ENCODE results near the gene MYO5C. TPM values are rescaled to one million over a fixed set of nuclear protein-coding genes. Genes with fewer than 3 reads are reported as not detected.

Gene MYO5C
- total RNA-seq, 1 experiment from 2014 or later, result 28.2 TPM

- POLR2A ChIA-PET, result no interaction called here
- no peak for ATAC-seq
- BruUV-seq (replicated peaks), result no TSS peak
Observed at GRCh38 chr15:52183562-52184173, 111.9 kb downstream of the MYO5C start.

GRCh38 chr15:52181938-52182780 lies 113.4 kb downstream of the MYO5C start:
- POLR2A ChIA-PET, result no interaction called here
- CTCF ChIA-PET, result no interaction called here
- TF ChIP-seq, protein P1, sequence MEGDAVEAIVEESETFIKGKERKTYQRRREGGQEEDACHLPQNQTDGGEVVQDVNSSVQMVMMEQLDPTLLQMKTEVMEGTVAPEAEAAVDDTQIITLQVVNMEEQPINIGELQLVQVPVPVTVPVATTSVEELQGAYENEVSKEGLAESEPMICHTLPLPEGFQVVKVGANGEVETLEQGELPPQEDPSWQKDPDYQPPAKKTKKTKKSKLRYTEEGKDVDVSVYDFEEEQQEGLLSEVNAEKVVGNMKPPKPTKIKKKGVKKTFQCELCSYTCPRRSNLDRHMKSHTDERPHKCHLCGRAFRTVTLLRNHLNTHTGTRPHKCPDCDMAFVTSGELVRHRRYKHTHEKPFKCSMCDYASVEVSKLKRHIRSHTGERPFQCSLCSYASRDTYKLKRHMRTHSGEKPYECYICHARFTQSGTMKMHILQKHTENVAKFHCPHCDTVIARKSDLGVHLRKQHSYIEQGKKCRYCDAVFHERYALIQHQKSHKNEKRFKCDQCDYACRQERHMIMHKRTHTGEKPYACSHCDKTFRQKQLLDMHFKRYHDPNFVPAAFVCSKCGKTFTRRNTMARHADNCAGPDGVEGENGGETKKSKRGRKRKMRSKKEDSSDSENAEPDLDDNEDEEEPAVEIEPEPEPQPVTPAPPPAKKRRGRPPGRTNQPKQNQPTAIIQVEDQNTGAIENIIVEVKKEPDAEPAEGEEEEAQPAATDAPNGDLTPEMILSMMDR (IDR thresholded peaks at IDR 0.05), result no peak
- no peak for TF ChIP-seq POLR2AphosphoS5 (IDR thresholded peaks at IDR 0.05; ENCODE audit: low read depth, low read length)
- no peak overlapping the region for H3K4me3 ChIP-seq (ENCODE audit: low read depth in 2 of 2, low read length in 2 of 2)
- no peak for ATAC-seq
- H3K4me1 ChIP-seq (ENCODE audit: control insufficient read depth, insufficient read depth, low read length), result peaks cover 8% of the 10 kb centered on the region
- H3K27ac ChIP-seq (ENCODE audit: low read length), result no peak overlapping the region
- in situ Hi-C loops (cut with HindIII; ENCODE audit: low pct_unique_long_range_greater_than_20kb, low sequenced_read_pairs), result no loop called here
- intact Hi-C loops (cut with micrococcal nuclease; ENCODE audit: unreplicated experiment), result no loop called here
- DNase-seq (ENCODE audit: low read depth, low spot score), result no peak
- no TSS peak for BruUV-seq (replicated peaks)
- no peaks in the 10 kb centered on the region for H3K27me3 ChIP-seq (ENCODE audit: control insufficient read depth, insufficient read depth, low read length)
- H3K36me3 ChIP-seq (ENCODE audit: control insufficient read depth, insufficient read depth, low read length), result no peaks in the 10 kb centered on the region
- H3K9me3 ChIP-seq (ENCODE audit: control insufficient read depth, insufficient read depth, low read depth, low read length), result no peaks in the 10 kb centered on the region

More at GRCh38 chr15:52183562-52184173, 111.9 kb downstream of the MYO5C start:
- Histone ChIP-seq H3K27me3 (ENCODE audit: control insufficient read depth, insufficient read depth, low read length) (no peaks in the 10 kb centered on the region), H3K4me1 (ENCODE audit: control insufficient read depth, insufficient read depth, low read length) (peaks cover 4% of the 10 kb centered on the region), H3K36me3 (ENCODE audit: control insufficient read depth, insufficient read depth, low read length) (no peaks in the 10 kb centered on the region), H3K27ac (ENCODE audit: low read length) (no peak overlapping the region), H3K9me3 (ENCODE audit: control insufficient read depth, insufficient read depth, low read depth, low read length) (no peaks in the 10 kb centered on the region), H3K4me3 (ENCODE audit: low read depth in 2 of 2, low read length in 2 of 2) (no peak overlapping the region)
- DNase-seq (ENCODE audit: low read depth, low spot score), result peak; percentile 36
- CTCF ChIA-PET, result interaction anchor here (0.6 to 1.7 kb wide), 5 partner anchors 10 to 455 kb away, joined by 3 to 9 read pairs (median 6); no protein-coding TSS in a partner anchor
- TF ChIP-seq POLR2AphosphoS5 (IDR thresholded peaks at IDR 0.05; ENCODE audit: low read depth, low read length), result no peak
- TF ChIP-seq, protein P1 (IDR thresholded peaks at IDR 0.05), result peak; percentile 89
- in situ Hi-C loops (cut with HindIII; ENCODE audit: low pct_unique_long_range_greater_than_20kb, low sequenced_read_pairs), result no loop called here
- intact Hi-C loops (cut with micrococcal nuclease; ENCODE audit: unreplicated experiment), result no loop called here

DNA sequence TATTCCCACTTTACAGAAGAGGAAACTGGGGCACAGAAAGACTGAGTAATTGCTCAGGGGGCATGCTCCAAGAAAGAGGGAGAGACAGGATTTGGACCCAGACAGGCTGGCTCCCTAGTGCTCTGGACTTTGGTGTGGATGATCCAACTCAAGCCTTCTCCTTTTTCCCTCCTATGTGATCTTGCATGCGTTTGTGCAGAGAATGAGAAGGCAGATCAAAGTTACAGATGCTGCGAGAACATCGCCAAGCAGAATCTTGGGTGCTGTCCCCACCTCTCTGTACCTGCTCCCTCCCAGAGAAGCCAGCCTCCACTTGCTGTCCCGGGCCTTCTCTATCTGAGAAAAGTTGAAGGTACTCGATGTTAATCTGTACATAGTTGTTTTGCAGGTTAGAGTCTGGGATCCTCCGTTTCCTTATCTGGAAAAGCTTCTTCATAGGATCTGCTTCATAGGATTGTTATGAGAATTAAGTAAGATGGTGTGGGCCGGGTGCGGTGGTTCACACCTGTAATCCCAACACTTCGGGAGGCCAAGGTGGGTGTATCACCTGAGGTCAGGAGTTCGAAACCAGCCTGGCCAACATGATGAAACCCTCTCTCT lies 114.7 kb downstream of the MYO5C start:
- TF ChIP-seq TCF7L2 (IDR thresholded peaks at IDR 0.05; ENCODE audit: low read depth, low read length), result no peak

More for the DNA sequence above, 114.7 kb downstream of the MYO5C start:
- intact Hi-C loops (cut with micrococcal nuclease; ENCODE audit: unreplicated experiment) (no loop called here), in situ Hi-C loops (cut with HindIII; ENCODE audit: low pct_unique_long_range_greater_than_20kb, low sequenced_read_pairs) (no loop called here)
- no peaks in the 10 kb centered on the region for H3K27me3 ChIP-seq (ENCODE audit: control insufficient read depth, insufficient read depth, low read length)
- peaks cover 8% of the 10 kb centered on the region for H3K4me1 ChIP-seq (ENCODE audit: control insufficient read depth, insufficient read depth, low read length)
- H3K4me3 ChIP-seq (ENCODE audit: low read depth in 2 of 2, low read length in 2 of 2), result no peak overlapping the region
- no TSS peak for BruUV-seq (replicated peaks)
- ChIA-PET POLR2A (no interaction called here), CTCF (no interaction called here)
- ATAC-seq (no peak), DNase-seq (ENCODE audit: low read depth, low spot score) (no peak)
- no peaks in the 10 kb centered on the region for H3K36me3 ChIP-seq (ENCODE audit: control insufficient read depth, insufficient read depth, low read length)
- no peak overlapping the region for H3K27ac ChIP-seq (ENCODE audit: low read length)
- no peaks in the 10 kb centered on the region for H3K9me3 ChIP-seq (ENCODE audit: control insufficient read depth, insufficient read depth, low read depth, low read length)

Data from Panc1 (cell line).